A549 (cell line): Measurements from ENCODE around the gene ANKRD36. TPM values are rescaled to one million over a fixed set of nuclear protein-coding genes. Genes with fewer than 3 reads are reported as not detected.
"Not testable (repeated sequence)": the region's sequence is repeated elsewhere in the genome, so short reads cannot be mapped to it uniquely, and the experiment has no call there.

ENCODE experiments used
- ATAC-seq, 2 experiments: fragments of 200-7000 bp in 1 of 2; fragments of >200 bp in 1 of 2; cut with Nextera tagmentation in 1 of 2; cut with Tn5 transposase in 1 of 2; 3 replicates each; pipeline versions ENCODE4 v1.8.0 to v1.9.1; 2018 to 2020; ENCODE audit warnings: mild to moderate bottlenecking in 1 of 2, moderate library complexity in 1 of 2
- CTCF ChIA-PET: fragments of 300-600 bp; sonication (Branson Sonifier 250); formaldehyde crosslinking; extraction: SDS; loops from one replicate; lab custom pipeline; 2021; ENCODE audit warnings: antibody characterized with exemption, inconsistent platforms; lab: Yijun Ruan, JAX
- POLR2A ChIA-PET: fragments of 350-600 bp; formaldehyde crosslinking; extraction: SDS; loops from one replicate; lab custom pipeline; 2021; ENCODE audit warnings: antibody characterized with exemption, inconsistent platforms; lab: Yijun Ruan, JAX
- DNase-seq, 2 experiments: peaks; one replicate each; pipeline versions ENCODE4 v3.0.0 to v3.0.0-alpha.2; 2011 to 2016; ENCODE audit warnings: low read depth in 1 of 2, low spot score in 1 of 2
- FAIRE-seq: peaks from 2 replicates; lab custom pipeline; 2011; peaks lifted over from hg19 to GRCh38; lab: Jason Lieb, UNC
- H3K27ac ChIP-seq, 2 experiments: fragments of >200 bp; sonication (Bioruptor Twin); formaldehyde crosslinking; 3 replicates each; pipeline ENCODE4 v1.5.1; 2016 to 2017
- H3K4me1 ChIP-seq: fragments of >200 bp; sonication (Bioruptor Twin); formaldehyde crosslinking; 3 replicates; pipeline ENCODE4 v1.6.1; 2016
- H3K4me2 ChIP-seq: fragments of >200 bp; sonication (Bioruptor Twin); formaldehyde crosslinking; 3 replicates; pipeline ENCODE4 v1.6.1; 2016
- H3K4me3 ChIP-seq: fragments of >200 bp; sonication (Bioruptor Twin); formaldehyde crosslinking; 3 replicates; pipeline ENCODE4 v1.5.1; 2016
- H3K9me3 ChIP-seq: fragments of >200 bp; sonication (Bioruptor Twin); formaldehyde crosslinking; 3 replicates; pipeline ENCODE4 v1.6.1; 2016
- CHD4 ChIP-seq: fragments of 200-600 bp; sonication (generic); IDR thresholded peaks from 2 replicates; pipeline ENCODE4 v1.6.1; 2016; ENCODE audit warnings: antibody characterized with exemption, mild to moderate bottlenecking, borderline replicate concordance
- EHMT2 ChIP-seq: fragments of 200-600 bp; sonication (generic); IDR thresholded peaks from 2 replicates; pipeline ENCODE4 v1.6.1; 2016; ENCODE audit warnings: antibody characterized with exemption, low read depth, mild to moderate bottlenecking, moderate library complexity
- FOSB ChIP-seq: fragments of 250-450 bp; sonication (Bioruptor Pico); IDR thresholded peaks from 2 replicates; pipeline ENCODE4 v1.5.0; 2020; ENCODE audit warnings: mild to moderate bottlenecking, moderate library complexity
- FOSL2 ChIP-seq, 2 experiments: fragments of 450-650 bp in 1 of 2; fragments of >200 bp in 1 of 2; sonication (Bioruptor Twin) in 1 of 2; formaldehyde crosslinking; IDR thresholded peaks; 2 replicates each; pipeline versions ENCODE4 v1.5.0 to v1.6.1; 2016 to 2020; ENCODE audit warnings: mild to moderate bottlenecking in 1 of 2, moderate library complexity in 1 of 2
- FOXS1 ChIP-seq: fragments of 250-450 bp; sonication (Bioruptor Pico); IDR thresholded peaks from 2 replicates; pipeline ENCODE4 v1.5.0; 2020; ENCODE audit warnings: mild to moderate bottlenecking, moderate library complexity
- GATA3 ChIP-seq: IDR thresholded peaks from 2 replicates; pipeline ENCODE4 v1.6.1; 2012; ENCODE audit warnings: borderline replicate concordance
- HDAC2 ChIP-seq: fragments of 200-600 bp; sonication (generic); IDR thresholded peaks from 2 replicates; pipeline ENCODE4 v1.6.1; 2016
- HOXB13 ChIP-seq: fragments of 250-450 bp; sonication (Bioruptor Pico); IDR thresholded peaks from 2 replicates; pipeline ENCODE4 v1.5.0; 2020; ENCODE audit warnings: low read depth, mild to moderate bottlenecking, moderate library complexity
- MAFK ChIP-seq: fragments of 450-650 bp; IDR thresholded peaks from 2 replicates; pipeline ENCODE4 v1.6.1; 2014; ENCODE audit not compliant: partially characterized antibody
- NPAS2 ChIP-seq: fragments of 250-450 bp; sonication (Bioruptor Pico); IDR thresholded peaks from 2 replicates; pipeline ENCODE4 v1.8.0; 2022; ENCODE audit warnings: mild to moderate bottlenecking, moderate library complexity, borderline replicate concordance
- RAD21 ChIP-seq, 2 experiments: fragments of >200 bp in 1 of 2; sonication (Bioruptor Twin) in 1 of 2; formaldehyde crosslinking in 1 of 2; IDR thresholded peaks in 1 of 2; conservative IDR thresholded peaks in 1 of 2; 2 replicates in 1 of 2; 3 replicates in 1 of 2; pipeline ENCODE4 v1.6.1; 2012 to 2018; ENCODE audit warnings: inconsistent platforms in 1 of 2
- SMC3 ChIP-seq: fragments of >200 bp; sonication (Bioruptor Twin); formaldehyde crosslinking; IDR thresholded peaks from 3 replicates; pipeline ENCODE4 v1.6.1; 2018; ENCODE audit warnings: inconsistent platforms
- TP53 ChIP-seq: fragments of 250-450 bp; sonication (Bioruptor Pico); IDR thresholded peaks from 2 replicates; pipeline ENCODE4 v1.5.0; 2021; ENCODE audit warnings: mild to moderate bottlenecking, moderate library complexity
- ZFP36 ChIP-seq: fragments of 450-650 bp; IDR thresholded peaks from 2 replicates; pipeline ENCODE4 v1.6.1; 2014; ENCODE audit warnings: borderline replicate concordance; ENCODE audit not compliant: partially characterized antibody
- WGBS: methylation state at CpG from one replicate; pipeline ENCODE4 v1.1.6; 2017; ENCODE audit errors: missing lambda C conversion rate; 5-methylcytosine and 5-hydroxymethylcytosine counted together
- polyA plus RNA-seq, 4 experiments: library from polyadenylated mRNA; depleted of rRNA in 3 of 4; stranded (reverse); fragments of >200 nt; fragmentation: RNase III in 1 of 4; extraction: RNeasy Plus Mini Kit Qiagen cat#74134 plus additional on column Dnase treatment in 1 of 4; gene quantifications; 2 replicates in 3 of 4; 3 replicates in 1 of 4; pipeline ENCODE4 v1.2.3, GENCODE V29; 2011 to 2017
- TF ChIP-seq, protein P1 (sequence below): IDR thresholded peaks from 2 replicates; pipeline ENCODE4 v1.6.1; 2012
- TF ChIP-seq, protein P2 (sequence below): fragments of >200 bp; sonication (Bioruptor Twin); formaldehyde crosslinking; IDR thresholded peaks from 3 replicates; pipeline ENCODE4 v1.6.1; 2016
- TF ChIP-seq, protein P3 (sequence below): fragments of >200 bp; sonication (Bioruptor Twin); formaldehyde crosslinking; IDR thresholded peaks from 3 replicates; pipeline ENCODE4 v1.5.1; 2016
- TF ChIP-seq, protein P4 (sequence below): fragments of >200 bp; sonication (Bioruptor Twin); formaldehyde crosslinking; IDR thresholded peaks from 2 replicates; pipeline ENCODE4 v1.6.1; 2016
- TF ChIP-seq, protein P5 (sequence below): fragments of 150-350 bp; IDR thresholded peaks from 2 replicates; pipeline ENCODE4 v1.6.1; 2014; ENCODE audit warnings: low read depth, mild to moderate bottlenecking, low read length
- TF ChIP-seq, protein P6 (sequence below): fragments of 250-450 bp; sonication (Bioruptor Pico); IDR thresholded peaks from 2 replicates; pipeline ENCODE4 v1.5.0; 2021; ENCODE audit warnings: mild to moderate bottlenecking, moderate library complexity, borderline replicate concordance

The ANKRD36 gene
- polyA plus RNA-seq, 2 of the 4 experiments (the other 2 are of a cell fraction): 4.5 to 15.0 TPM

DNA sequence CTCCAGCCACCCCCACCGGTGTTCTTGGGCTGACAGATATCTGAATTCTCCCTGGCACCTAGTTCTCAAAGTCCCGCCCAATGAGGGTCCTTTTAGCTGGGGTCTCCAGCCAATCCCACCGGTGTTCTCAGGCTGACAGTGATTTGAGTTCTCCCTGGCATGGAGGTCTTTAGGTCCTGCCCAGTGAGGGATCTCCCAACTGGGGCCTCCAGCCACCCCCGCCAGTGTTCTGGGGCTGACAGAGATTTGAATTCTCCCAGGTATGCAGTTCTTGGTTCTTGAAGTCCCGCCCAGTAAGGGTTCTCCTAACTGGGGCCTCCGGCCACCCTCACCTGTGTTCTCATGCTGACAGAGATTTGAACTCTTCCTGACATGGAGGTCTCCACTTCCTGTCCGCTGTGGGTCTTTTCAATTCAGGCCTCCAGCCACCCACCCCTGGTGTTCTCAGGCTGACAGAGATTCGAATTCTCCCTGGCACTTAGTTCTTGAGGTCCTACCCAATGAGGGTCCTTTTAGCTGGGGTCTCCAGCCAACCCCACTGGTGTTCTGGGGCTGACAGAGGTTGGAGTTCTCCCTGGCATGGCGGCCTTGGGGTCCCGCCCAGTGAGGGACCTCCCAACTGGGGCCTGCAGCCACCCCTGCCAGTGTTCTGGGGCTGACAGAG, 154.6 kb downstream of the ANKRD36 start:
- FAIRE-seq: no peak
- no peak overlapping the region for H3K4me3 ChIP-seq
- TF ChIP-seq NPAS2 (CRISPR knock-in tag) (no peak), FOSB (CRISPR knock-in tag) (no peak), ZFP36 (no peak), FOXS1 (CRISPR knock-in tag) (no peak), RAD21 (conservative IDR thresholded peaks at IDR 0.05 in 1 of 2, IDR thresholded peaks at IDR 0.05 in 1 of 2) (no peak), HOXB13 (CRISPR knock-in tag) (no peak), GATA3 (no peak), CHD4 (no peak), EHMT2 (no peak), MAFK (no peak), FOSL2 (IDR thresholded peaks at IDR 0.05) (no peak), FOSL2 (CRISPR knock-in tag; IDR thresholded peaks at IDR 0.05) (no peak), HDAC2 (no peak), SMC3 (no peak), TP53 (CRISPR knock-in tag) (no peak)
- TF ChIP-seq, protein P1, sequence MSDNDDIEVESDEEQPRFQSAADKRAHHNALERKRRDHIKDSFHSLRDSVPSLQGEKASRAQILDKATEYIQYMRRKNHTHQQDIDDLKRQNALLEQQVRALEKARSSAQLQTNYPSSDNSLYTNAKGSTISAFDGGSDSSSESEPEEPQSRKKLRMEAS: no peak
- TF ChIP-seq, protein P2, sequence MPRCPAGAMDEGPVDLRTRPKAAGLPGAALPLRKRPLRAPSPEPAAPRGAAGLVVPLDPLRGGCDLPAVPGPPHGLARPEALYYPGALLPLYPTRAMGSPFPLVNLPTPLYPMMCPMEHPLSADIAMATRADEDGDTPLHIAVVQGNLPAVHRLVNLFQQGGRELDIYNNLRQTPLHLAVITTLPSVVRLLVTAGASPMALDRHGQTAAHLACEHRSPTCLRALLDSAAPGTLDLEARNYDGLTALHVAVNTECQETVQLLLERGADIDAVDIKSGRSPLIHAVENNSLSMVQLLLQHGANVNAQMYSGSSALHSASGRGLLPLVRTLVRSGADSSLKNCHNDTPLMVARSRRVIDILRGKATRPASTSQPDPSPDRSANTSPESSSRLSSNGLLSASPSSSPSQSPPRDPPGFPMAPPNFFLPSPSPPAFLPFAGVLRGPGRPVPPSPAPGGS: no peak
- TF ChIP-seq, protein P3, sequence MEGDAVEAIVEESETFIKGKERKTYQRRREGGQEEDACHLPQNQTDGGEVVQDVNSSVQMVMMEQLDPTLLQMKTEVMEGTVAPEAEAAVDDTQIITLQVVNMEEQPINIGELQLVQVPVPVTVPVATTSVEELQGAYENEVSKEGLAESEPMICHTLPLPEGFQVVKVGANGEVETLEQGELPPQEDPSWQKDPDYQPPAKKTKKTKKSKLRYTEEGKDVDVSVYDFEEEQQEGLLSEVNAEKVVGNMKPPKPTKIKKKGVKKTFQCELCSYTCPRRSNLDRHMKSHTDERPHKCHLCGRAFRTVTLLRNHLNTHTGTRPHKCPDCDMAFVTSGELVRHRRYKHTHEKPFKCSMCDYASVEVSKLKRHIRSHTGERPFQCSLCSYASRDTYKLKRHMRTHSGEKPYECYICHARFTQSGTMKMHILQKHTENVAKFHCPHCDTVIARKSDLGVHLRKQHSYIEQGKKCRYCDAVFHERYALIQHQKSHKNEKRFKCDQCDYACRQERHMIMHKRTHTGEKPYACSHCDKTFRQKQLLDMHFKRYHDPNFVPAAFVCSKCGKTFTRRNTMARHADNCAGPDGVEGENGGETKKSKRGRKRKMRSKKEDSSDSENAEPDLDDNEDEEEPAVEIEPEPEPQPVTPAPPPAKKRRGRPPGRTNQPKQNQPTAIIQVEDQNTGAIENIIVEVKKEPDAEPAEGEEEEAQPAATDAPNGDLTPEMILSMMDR: no peak
- TF ChIP-seq, protein P4, sequence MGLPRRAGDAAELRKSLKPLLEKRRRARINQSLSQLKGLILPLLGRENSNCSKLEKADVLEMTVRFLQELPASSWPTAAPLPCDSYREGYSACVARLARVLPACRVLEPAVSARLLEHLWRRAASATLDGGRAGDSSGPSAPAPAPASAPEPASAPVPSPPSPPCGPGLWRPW: no peak
- TF ChIP-seq, protein P5, sequence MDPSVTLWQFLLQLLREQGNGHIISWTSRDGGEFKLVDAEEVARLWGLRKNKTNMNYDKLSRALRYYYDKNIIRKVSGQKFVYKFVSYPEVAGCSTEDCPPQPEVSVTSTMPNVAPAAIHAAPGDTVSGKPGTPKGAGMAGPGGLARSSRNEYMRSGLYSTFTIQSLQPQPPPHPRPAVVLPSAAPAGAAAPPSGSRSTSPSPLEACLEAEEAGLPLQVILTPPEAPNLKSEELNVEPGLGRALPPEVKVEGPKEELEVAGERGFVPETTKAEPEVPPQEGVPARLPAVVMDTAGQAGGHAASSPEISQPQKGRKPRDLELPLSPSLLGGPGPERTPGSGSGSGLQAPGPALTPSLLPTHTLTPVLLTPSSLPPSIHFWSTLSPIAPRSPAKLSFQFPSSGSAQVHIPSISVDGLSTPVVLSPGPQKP: no peak
- TF ChIP-seq, protein P6, sequence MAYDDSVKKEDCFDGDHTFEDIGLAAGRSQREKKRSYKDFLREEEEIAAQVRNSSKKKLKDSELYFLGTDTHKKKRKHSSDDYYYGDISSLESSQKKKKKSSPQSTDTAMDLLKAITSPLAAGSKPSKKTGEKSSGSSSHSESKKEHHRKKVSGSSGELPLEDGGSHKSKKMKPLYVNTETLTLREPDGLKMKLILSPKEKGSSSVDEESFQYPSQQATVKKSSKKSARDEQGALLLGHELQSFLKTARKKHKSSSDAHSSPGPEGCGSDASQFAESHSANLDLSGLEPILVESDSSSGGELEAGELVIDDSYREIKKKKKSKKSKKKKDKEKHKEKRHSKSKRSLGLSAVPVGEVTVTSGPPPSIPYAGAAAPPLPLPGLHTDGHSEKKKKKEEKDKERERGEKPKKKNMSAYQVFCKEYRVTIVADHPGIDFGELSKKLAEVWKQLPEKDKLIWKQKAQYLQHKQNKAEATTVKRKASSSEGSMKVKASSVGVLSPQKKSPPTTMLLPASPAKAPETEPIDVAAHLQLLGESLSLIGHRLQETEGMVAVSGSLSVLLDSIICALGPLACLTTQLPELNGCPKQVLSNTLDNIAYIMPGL: no peak
- ATAC-seq: no peak
- WGBS: 96% methylated on average over 10 of the region's 10 CpGs
- peaks cover 14% of the 10 kb centered on the region for H3K9me3 ChIP-seq
- ChIA-PET CTCF (no interaction called here), POLR2A (no interaction called here)
- DNase-seq: no peak
- no peak overlapping the region for H3K27ac ChIP-seq
- no peaks in the 10 kb centered on the region for H3K4me1 ChIP-seq
- no peak overlapping the region for H3K4me2 ChIP-seq

DNA sequence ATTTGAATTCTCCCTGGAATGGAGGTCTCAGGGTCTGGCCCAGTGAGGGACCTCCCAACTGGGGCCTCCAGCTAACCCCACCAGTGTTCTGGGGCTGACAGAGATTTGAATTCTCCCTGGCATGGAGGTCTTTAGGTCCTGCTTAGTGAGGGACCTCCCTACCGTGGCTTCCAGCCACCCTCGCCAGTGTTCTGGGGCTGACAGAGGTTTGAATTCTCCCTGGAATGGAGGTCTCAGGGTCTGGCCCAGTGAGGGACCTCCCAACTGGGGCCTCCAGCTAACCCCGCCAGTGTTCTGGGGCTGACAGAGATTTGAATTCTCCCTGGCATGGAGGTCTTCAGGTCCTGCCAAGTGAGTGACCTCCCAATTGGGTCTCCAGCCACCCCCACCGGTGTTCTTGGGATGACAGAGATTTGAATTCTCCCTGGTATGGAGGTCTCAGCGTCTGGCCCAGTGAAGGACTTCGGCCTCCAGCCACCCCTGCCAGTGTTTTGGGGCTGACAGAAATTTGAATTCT, 155.2 kb downstream of the ANKRD36 start:
- H3K4me3 ChIP-seq, H3K4me2 ChIP-seq, ATAC-seq, H3K4me1 ChIP-seq, FAIRE-seq, H3K27ac ChIP-seq, POLR2A ChIA-PET, DNase-seq, CTCF ChIA-PET: not testable (repeated sequence)
- 94% methylated on average over 6 of the region's 6 CpGs for WGBS
- peaks cover 14% of the 10 kb centered on the region for H3K9me3 ChIP-seq

DNA sequence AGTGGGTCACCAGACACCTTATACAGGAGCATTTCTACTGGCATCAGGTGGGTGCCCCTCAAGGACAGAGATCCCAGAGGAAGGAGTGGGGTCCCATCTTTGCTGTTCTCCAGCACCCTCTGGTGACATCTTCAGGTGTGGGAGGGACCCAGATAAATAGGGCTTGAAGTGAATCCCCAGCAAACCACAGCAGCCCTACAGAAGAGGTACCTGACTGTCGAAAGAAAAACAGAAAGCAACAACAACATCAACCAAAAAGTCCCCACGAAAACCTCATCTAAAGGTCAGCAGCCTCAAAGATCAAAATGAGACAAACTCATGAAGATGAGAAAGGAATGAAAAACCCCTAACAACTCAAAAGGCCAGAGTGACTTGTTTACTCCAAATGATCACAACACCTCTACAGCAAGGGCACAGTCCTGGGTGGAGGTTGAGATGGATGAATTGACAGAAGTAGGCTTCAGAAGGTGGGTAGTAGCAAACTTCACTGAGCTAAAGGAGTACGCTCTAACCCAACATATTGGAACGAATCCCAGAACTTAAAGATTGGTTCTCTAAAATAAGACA, 163.4 kb downstream of the ANKRD36 start:
- H3K9me3 ChIP-seq, FAIRE-seq, CTCF ChIA-PET, H3K4me3 ChIP-seq, H3K27ac ChIP-seq, ATAC-seq, H3K4me1 ChIP-seq, H3K4me2 ChIP-seq, POLR2A ChIA-PET, DNase-seq: not testable (repeated sequence)
- no CpG with 5 or more reads among the region's 4 CpGs for WGBS

DNA sequence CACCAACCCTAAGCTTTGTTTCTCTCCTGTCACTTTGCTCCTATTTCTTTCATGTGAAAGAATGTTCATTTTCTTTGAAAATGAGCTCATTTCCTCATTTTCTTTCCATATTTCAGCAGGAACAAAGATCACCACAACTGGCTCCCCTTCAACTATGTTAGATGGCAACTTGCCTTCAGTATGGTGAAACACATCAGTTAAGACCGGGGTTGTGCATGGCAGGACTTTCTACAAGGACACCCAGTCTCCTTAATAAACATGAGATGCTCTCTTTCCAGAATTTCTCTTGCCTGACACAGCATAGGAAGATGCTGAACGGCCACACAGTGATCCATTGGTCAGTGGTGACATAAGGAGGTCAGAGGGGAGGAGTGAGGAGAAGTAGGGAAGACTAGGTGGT, 172.2 kb downstream of the ANKRD36 start:
- POLR2A ChIA-PET, H3K4me2 ChIP-seq, ATAC-seq, H3K9me3 ChIP-seq, FAIRE-seq, H3K27ac ChIP-seq, CTCF ChIA-PET, H3K4me1 ChIP-seq, DNase-seq, H3K4me3 ChIP-seq: not testable (repeated sequence)
- WGBS: no CpG with 5 or more reads among the region's 2 CpGs
